ENCODE data around the gene PHACTR3.

The PHACTR3 gene

GRCh38 chr20:59622496-59622895, 18.2 kb downstream of the PHACTR3 start:
- no peak for DNase-seq

GRCh38 chr20:59623133-59623532, 18.8 kb downstream of the PHACTR3 start:
- no peak for DNase-seq

- DNase-seq = no peak
These were observed 19.2 kb downstream of the PHACTR3 start for GRCh38 chr20:59623583-59623982.

GRCh38 chr20:59624401-59624800, 20.1 kb downstream of the PHACTR3 start:
- no peak for DNase-seq

- no peak for DNase-seq
These were observed 21.0 kb downstream of the PHACTR3 start for GRCh38 chr20:59625214-59625922.

- DNase-seq = no peak
These were observed 23.0 kb downstream of the PHACTR3 start for GRCh38 chr20:59627298-59627697.

- no peak for DNase-seq
These were observed 23.8 kb downstream of the PHACTR3 start for GRCh38 chr20:59628171-59628570.

- no peak for DNase-seq
These were observed 25.1 kb downstream of the PHACTR3 start for GRCh38 chr20:59629141-59630045.

GRCh38 chr20:59630526-59630925, 26.2 kb downstream of the PHACTR3 start:
- no peak for DNase-seq

- DNase-seq = no peak
These were observed 27.6 kb downstream of the PHACTR3 start for GRCh38 chr20:59631751-59632540.

- no peak for DNase-seq
These were observed 28.3 kb downstream of the PHACTR3 start for GRCh38 chr20:59632541-59633113.

GRCh38 chr20:59633656-59634251, 29.4 kb downstream of the PHACTR3 start:
- no peak for DNase-seq

- no peak for DNase-seq
These were observed 30.2 kb downstream of the PHACTR3 start for GRCh38 chr20:59634435-59635005.

- no peak for DNase-seq
These were observed 32.5 kb downstream of the PHACTR3 start for GRCh38 chr20:59636766-59637370.

GRCh38 chr20:59640267-59640666, 35.9 kb downstream of the PHACTR3 start:
- no peak for DNase-seq

- DNase-seq = no peak
These were observed 39.3 kb downstream of the PHACTR3 start for GRCh38 chr20:59643615-59644061.

GRCh38 chr20:59644371-59644939, 40.1 kb downstream of the PHACTR3 start:
- no peak for DNase-seq

GRCh38 chr20:59645271-59645670, 40.9 kb downstream of the PHACTR3 start:
- no peak for DNase-seq

GRCh38 chr20:59645761-59646171, 41.4 kb downstream of the PHACTR3 start:
- no peak for DNase-seq

GRCh38 chr20:59646487-59646886, 42.1 kb downstream of the PHACTR3 start:
- DNase-seq = no peak

- no peak for DNase-seq
These were observed 42.9 kb downstream of the PHACTR3 start for GRCh38 chr20:59647271-59647670.

All from inflammatory macrophage (primary cell).